Epithelial cell of proximal tubule (primary cell): ENCODE results near the gene MIPOL1. TPM values are rescaled to one million over a fixed set of nuclear protein-coding genes. Genes with fewer than 3 reads are reported as not detected.

ENCODE experiments used
- DNase-seq: peaks from one replicate; pipeline ENCODE4 v3.0.0-alpha.2; 2011; ENCODE audit warnings: low read depth
- H3K4me3 ChIP-seq: 2 replicates; pipeline ENCODE4 v1.5.1; 2011; ENCODE audit warnings: low read depth, mild to moderate bottlenecking, low read length
- total RNA-seq: library from RNA; depleted of rRNA; stranded (reverse); fragments of >200 nt; gene quantifications from 2 replicates; pipeline ENCODE4 v1.2.3, GENCODE V29; 2015
- TF ChIP-seq, protein P1 (sequence below): conservative IDR thresholded peaks from 2 replicates; pipeline ENCODE4 v1.5.1; 2012; ENCODE audit warnings: low read depth, mild to moderate bottlenecking, low read length

MIPOL1 gene
- total RNA-seq, 1 donor from 2014 or later = 5.7 TPM

DNA sequence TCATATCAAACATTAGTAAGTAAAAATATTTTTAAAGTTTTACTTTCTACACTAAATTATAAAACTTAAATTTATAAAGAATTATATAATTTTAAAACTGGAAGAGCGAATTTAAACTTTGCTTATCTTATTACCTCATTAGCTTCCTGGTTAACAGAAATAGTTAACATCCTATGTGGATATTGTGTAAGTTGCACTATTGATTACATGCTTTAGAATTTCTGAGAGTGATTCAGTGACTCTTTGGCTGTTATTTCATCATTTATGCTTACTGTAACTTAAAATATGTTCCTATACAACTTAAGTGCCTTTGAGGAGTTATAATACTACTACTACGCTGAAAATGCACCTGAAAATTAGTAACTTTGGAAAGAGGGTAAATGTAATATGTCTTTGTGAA lies 295.9 kb downstream of the MIPOL1 start:
- DNase-seq = no peak
- no peak overlapping the region for H3K4me3 ChIP-seq
- TF ChIP-seq, protein P1, sequence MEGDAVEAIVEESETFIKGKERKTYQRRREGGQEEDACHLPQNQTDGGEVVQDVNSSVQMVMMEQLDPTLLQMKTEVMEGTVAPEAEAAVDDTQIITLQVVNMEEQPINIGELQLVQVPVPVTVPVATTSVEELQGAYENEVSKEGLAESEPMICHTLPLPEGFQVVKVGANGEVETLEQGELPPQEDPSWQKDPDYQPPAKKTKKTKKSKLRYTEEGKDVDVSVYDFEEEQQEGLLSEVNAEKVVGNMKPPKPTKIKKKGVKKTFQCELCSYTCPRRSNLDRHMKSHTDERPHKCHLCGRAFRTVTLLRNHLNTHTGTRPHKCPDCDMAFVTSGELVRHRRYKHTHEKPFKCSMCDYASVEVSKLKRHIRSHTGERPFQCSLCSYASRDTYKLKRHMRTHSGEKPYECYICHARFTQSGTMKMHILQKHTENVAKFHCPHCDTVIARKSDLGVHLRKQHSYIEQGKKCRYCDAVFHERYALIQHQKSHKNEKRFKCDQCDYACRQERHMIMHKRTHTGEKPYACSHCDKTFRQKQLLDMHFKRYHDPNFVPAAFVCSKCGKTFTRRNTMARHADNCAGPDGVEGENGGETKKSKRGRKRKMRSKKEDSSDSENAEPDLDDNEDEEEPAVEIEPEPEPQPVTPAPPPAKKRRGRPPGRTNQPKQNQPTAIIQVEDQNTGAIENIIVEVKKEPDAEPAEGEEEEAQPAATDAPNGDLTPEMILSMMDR = no peak

DNA sequence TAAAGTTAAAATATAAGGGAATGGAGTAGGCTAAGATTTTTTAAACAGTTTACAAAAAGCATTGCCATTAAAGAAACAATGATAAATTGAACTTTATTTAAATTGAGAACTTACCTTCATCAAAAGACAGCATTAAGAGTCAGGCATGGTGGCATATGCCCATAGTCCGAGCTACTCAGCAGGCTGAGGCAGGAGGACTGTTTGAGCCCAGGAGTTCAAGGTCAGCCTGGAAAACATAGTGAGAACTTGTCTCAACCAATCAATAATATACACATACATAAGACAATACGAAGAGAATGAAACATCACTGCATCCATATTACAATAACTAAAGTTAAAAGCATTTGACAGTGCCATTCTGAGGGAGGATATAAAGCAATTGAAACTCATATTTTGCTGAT lies 299.7 kb downstream of the MIPOL1 start:
- TF ChIP-seq, protein P1 = no peak
- DNase-seq = no peak
- no peak overlapping the region for H3K4me3 ChIP-seq

DNA sequence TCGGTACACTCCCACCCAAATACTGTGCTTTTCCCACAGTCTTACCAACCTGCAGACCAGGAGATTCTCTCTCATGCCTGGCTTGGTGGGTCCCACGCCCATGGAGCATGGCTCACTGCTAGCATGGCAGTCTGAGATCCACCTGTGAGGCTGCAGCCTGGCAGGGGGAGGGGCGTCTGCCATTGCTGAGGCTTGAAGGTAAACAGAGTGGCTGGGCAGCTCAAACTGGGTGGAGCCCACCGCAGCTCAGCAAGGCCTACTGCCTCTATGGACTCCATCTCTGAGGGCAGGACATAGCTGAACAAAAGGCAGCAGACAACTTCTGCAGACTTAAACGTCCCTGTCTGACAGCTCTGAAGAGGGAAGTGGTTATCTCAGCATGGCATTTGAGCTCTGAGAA lies 304.1 kb downstream of the MIPOL1 start:
- H3K4me3 ChIP-seq = no peak overlapping the region
- no peak for DNase-seq
- TF ChIP-seq, protein P1 = no peak

DNA sequence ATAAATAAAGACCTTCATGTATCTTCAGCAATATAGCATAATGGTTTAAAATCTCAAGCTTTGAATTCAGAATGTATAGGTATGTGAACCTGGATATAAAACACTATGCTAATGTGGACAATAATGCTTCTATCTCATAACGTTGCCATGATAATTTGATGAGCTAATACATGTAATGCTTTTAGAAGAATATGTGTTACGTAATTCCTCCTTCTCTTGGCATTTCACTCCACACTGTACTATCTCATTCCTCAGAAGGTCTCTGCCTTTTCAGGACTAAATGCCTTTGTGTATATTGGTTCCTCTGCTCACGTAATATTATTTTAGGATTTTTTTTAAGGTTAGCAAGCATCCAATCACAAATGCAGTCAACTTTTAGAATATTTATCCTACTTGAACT lies 310.8 kb downstream of the MIPOL1 start:
- DNase-seq = no peak
- no peak overlapping the region for H3K4me3 ChIP-seq
- TF ChIP-seq, protein P1 = no peak

DNA sequence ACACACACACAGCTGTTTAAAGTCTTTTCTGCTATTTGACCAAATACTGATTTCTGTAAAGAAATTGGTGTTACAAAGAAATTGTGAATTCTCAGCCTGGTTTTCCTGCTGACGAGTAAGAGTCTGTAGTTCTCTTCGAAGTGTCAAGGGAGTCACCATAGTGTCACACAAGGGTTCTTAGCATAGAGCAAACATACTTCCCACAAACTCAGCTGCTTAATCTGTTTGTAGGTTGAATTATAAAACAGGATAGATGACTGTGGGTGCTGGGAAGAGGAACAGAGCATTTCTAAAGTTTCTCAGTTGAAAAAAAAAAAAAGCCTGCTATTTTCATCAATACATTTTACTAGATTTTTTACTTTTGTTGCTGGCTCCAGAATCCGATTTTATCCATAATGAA lies 314.4 kb downstream of the MIPOL1 start:
- TF ChIP-seq, protein P1 = no peak
- no peak overlapping the region for H3K4me3 ChIP-seq
- DNase-seq = no peak

DNA sequence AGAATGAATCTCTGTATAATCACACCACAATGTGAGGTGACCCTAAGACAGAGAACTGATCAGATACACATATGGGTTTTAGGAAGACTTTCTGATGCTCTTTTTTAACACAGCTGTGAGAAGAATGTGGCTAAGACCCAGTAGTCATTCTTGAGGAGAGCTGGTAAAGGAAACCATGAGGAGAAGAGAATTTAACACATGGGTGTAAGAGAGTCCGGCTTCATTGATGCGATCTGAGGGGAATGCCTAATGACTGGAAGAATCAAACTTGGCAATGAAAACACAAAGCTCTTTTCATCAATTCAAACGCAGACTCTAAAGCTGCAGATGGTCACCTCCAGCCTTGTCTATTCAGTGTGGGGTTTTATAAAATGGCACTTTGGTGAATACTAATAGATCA lies 318.0 kb downstream of the MIPOL1 start:
- no peak for DNase-seq
- TF ChIP-seq, protein P1 = no peak
- H3K4me3 ChIP-seq = no peak overlapping the region

DNA sequence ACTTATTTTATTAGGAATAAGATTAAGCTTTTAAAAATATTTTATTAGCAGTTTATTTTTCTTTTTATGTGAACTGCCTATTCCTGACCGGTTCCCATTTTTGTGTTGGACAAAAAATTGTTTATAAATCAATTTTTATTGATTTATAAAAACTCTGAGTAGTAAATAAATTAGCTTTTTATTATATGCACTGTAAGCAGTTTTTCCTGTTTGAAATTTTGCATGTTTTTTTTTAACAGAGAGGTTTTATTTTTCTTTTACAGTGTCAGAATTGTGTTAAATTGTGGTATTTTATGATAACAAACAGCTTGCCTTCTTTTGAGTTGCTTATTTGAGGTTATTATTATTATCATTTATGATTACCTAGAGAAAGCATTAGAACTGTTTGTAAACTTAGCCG lies 329.3 kb downstream of the MIPOL1 start:
- TF ChIP-seq, protein P1 = no peak

More for the DNA sequence above, 329.3 kb downstream of the MIPOL1 start:
- DNase-seq = no peak
- no peak overlapping the region for H3K4me3 ChIP-seq
